GM23338 (cell line): ENCODE results near the gene BCL2L12. TPM values are rescaled to one million over a fixed set of nuclear protein-coding genes. Genes with fewer than 3 reads are reported as not detected.

ENCODE experiments used
- ATAC-seq: fragments of 200-7000 bp; cut with Tn5 transposase; 3 replicates; pipeline ENCODE4 v1.9.1; 2020
- DNase-seq: peaks from one replicate; pipeline ENCODE4 v3.0.0-alpha.2; 2015; ENCODE audit warnings: low spot score
- H2AFZ ChIP-seq: fragments of 200-600 bp; sonication (generic); 2 replicates; pipeline ENCODE4 v1.8.0; 2016; ENCODE audit warnings: antibody characterized with exemption, mild to moderate bottlenecking, moderate library complexity
- H3F3A ChIP-seq: fragments of 200-600 bp; sonication (generic); replicated peaks from 2 replicates; pipeline ENCODE4 v1.8.0; 2017; ENCODE audit warnings: antibody characterized with exemption, mixed run types, low read depth
- H3K27ac ChIP-seq: fragments of 200-600 bp; sonication (generic); 2 replicates; pipeline ENCODE4 v1.6.1; 2016; ENCODE audit warnings: low read depth
- H3K27me3 ChIP-seq: fragments of 200-600 bp; sonication (generic); 2 replicates; pipeline ENCODE4 v1.8.0; 2016; ENCODE audit warnings: mild to moderate bottlenecking, mixed run types, moderate library complexity; ENCODE audit not compliant: insufficient read depth
- H3K36me3 ChIP-seq: fragments of 200-600 bp; sonication (generic); 2 replicates; pipeline ENCODE4 v1.8.0; 2016; ENCODE audit warnings: mild to moderate bottlenecking; ENCODE audit not compliant: insufficient read depth
- H3K4me1 ChIP-seq: fragments of 200-600 bp; sonication (generic); 2 replicates; pipeline ENCODE4 v1.8.0; 2016; ENCODE audit warnings: mild to moderate bottlenecking, moderate library complexity; ENCODE audit not compliant: insufficient read depth
- H3K4me2 ChIP-seq: fragments of 200-600 bp; sonication (generic); 2 replicates; pipeline ENCODE4 v1.7.1; 2017; ENCODE audit warnings: mixed run types
- H3K4me3 ChIP-seq: fragments of 200-600 bp; sonication (generic); 2 replicates; pipeline ENCODE4 v1.6.1; 2016; ENCODE audit warnings: mixed run types
- H3K79me2 ChIP-seq: fragments of 200-600 bp; sonication (generic); replicated peaks from 2 replicates; pipeline ENCODE4 v1.8.0; 2017; ENCODE audit warnings: mild to moderate bottlenecking; ENCODE audit not compliant: insufficient read depth
- H3K9me2 ChIP-seq: fragments of 200-600 bp; sonication (generic); 2 replicates; pipeline ENCODE4 v1.8.0; 2017; ENCODE audit not compliant: insufficient read depth
- H4K20me1 ChIP-seq: fragments of 200-600 bp; sonication (generic); replicated peaks from 2 replicates; pipeline ENCODE4 v1.8.0; 2017; ENCODE audit warnings: mild to moderate bottlenecking; ENCODE audit not compliant: insufficient read depth
- H3K27ac Mint-ChIP-seq: 2 replicates; pipeline ENCODE4 v1.8.0; 2020; ENCODE audit warnings: inconsistent platforms, mild to moderate bottlenecking, moderate library complexity, mixed read lengths
- H3K27me3 Mint-ChIP-seq: 3 replicates; pipeline ENCODE4 v1.8.0; 2022; ENCODE audit warnings: low read depth, mild to moderate bottlenecking, moderate library complexity, mixed read lengths, inconsistent platforms; ENCODE audit not compliant: insufficient read depth, poor library complexity
- H3K36me3 Mint-ChIP-seq: 3 replicates; pipeline ENCODE4 v1.8.0; 2021; ENCODE audit warnings: low read depth, mild to moderate bottlenecking, inconsistent platforms, moderate library complexity, mixed read lengths
- H3K4me1 Mint-ChIP-seq: 3 replicates; pipeline ENCODE4 v1.8.0; 2020; ENCODE audit warnings: mild to moderate bottlenecking, inconsistent platforms, mixed read lengths
- H3K4me3 Mint-ChIP-seq: 3 replicates; pipeline ENCODE4 v1.8.0; 2021; ENCODE audit warnings: moderate library complexity, mild to moderate bottlenecking, inconsistent platforms, mixed read lengths
- H3K9me3 Mint-ChIP-seq: 3 replicates; pipeline ENCODE4 v1.8.0; 2020; ENCODE audit warnings: moderate library complexity, mild to moderate bottlenecking, inconsistent platforms, mixed read lengths
- CREB1 ChIP-seq: fragments of 250-450 bp; sonication (Bioruptor Pico); IDR thresholded peaks from 2 replicates; pipeline ENCODE4 v1.5.0; 2020; ENCODE audit warnings: low read depth, mild to moderate bottlenecking, moderate library complexity
- ZNF331 ChIP-seq: fragments of 250-450 bp; sonication (Bioruptor Pico); IDR thresholded peaks from 2 replicates; pipeline ENCODE4 v1.5.0; 2020; ENCODE audit warnings: low read depth, mild to moderate bottlenecking, moderate library complexity
- polyA plus RNA-seq: library from polyadenylated mRNA; unstranded; fragments of >200 nt; fragmentation: Nextera tagmentation; extraction: Ambion mirVana; gene quantifications from 2 replicates; pipeline ENCODE4 v1.2.1, GENCODE V29; 2016
- total RNA-seq: library from RNA; depleted of rRNA; stranded (reverse); fragments of >200 nt; shearing (Covaris generic); gene quantifications from 2 replicates; pipeline ENCODE4 v1.2.3, GENCODE V29; 2014
- TF ChIP-seq, protein P1 (sequence below), 2 experiments: fragments of 200-600 bp in 1 of 2; sonication (generic) in 1 of 2; conservative IDR thresholded peaks; 2 replicates each; pipeline versions ENCODE4 v1.5.1 to v1.6.1; 2016 to 2017; ENCODE audit warnings: antibody characterized with exemption in 2 of 2, low read depth in 2 of 2, mild to moderate bottlenecking in 2 of 2, moderate library complexity in 1 of 2
- TF ChIP-seq, protein P2 (sequence below): fragments of 250-450 bp; sonication (Bioruptor Pico); IDR thresholded peaks from 2 replicates; pipeline ENCODE4 v1.5.0; 2020; ENCODE audit warnings: mild to moderate bottlenecking, moderate library complexity

BCL2L12 gene
- total and polyA plus RNA-seq, 2 experiments from 2014 or later = 61.3 to 102 TPM

DNA sequence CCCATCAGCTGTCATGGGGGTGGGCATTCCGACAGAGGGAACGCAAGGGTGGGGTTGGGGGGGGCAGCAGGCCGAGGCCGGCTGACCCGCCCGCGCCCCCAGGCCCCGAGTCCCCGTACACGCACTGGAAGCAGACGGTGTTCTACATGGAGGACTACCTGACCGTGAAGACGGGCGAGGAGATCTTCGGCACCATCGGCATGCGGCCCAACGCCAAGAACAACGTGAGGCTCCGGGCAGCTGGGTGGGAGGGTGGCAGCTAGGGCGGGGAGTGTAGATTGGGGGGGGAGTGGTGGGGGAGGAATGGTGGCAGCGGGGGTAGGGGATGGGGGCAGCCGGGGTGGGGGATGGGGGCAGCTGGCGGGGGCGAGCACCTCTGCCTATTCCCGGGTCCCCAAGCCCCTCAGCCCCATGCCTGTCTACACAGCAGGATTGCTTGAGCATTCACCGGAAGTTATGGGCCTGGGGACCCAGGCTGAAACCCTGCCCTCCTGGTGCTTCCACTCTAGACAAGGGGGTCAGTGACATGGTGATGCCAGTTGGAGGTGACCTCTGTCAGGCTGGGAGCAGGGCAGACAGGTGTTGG lies 20.9 kb downstream of the BCL2L12 start:
- Mint-ChIP-seq H3K27me3 (peaks cover 44% of the 10 kb centered on the region), H3K36me3 (peaks cover 63% of the 10 kb centered on the region), H3K4me1 (peaks cover 46% of the 10 kb centered on the region), H3K4me3 (peak overlapping the region; percentile 26; the same call in 1 of the 3 replicates), H3K9me3 (peaks cover 8% of the 10 kb centered on the region), H3K27ac (no peak overlapping the region)
- H3K27me3 ChIP-seq = no peaks in the 10 kb centered on the region
- no peak overlapping the region for H3K4me3 ChIP-seq
- H3K4me2 ChIP-seq = no peak overlapping the region
- H4K20me1 ChIP-seq = peaks cover 47% of the 10 kb centered on the region
- no peak for DNase-seq
- H3K36me3 ChIP-seq = peaks cover 36% of the 10 kb centered on the region
- H3K27ac ChIP-seq = peak overlapping the region; percentile 79; the same call in 1 of the 2 replicates
- H3K4me1 ChIP-seq = peaks cover 23% of the 10 kb centered on the region
- no peak overlapping the region for H2AFZ ChIP-seq
- no peaks in the 10 kb centered on the region for H3K9me2 ChIP-seq
- H3K79me2 ChIP-seq = peaks cover 27% of the 10 kb centered on the region
- TF ChIP-seq, protein P1, sequence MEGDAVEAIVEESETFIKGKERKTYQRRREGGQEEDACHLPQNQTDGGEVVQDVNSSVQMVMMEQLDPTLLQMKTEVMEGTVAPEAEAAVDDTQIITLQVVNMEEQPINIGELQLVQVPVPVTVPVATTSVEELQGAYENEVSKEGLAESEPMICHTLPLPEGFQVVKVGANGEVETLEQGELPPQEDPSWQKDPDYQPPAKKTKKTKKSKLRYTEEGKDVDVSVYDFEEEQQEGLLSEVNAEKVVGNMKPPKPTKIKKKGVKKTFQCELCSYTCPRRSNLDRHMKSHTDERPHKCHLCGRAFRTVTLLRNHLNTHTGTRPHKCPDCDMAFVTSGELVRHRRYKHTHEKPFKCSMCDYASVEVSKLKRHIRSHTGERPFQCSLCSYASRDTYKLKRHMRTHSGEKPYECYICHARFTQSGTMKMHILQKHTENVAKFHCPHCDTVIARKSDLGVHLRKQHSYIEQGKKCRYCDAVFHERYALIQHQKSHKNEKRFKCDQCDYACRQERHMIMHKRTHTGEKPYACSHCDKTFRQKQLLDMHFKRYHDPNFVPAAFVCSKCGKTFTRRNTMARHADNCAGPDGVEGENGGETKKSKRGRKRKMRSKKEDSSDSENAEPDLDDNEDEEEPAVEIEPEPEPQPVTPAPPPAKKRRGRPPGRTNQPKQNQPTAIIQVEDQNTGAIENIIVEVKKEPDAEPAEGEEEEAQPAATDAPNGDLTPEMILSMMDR (conservative IDR thresholded peaks at IDR 0.05; ENCODE audit: low read depth in 2 of 2) = no peak
- no peak for TF ChIP-seq CREB1 (CRISPR knock-in tag)
- TF ChIP-seq, protein P2, sequence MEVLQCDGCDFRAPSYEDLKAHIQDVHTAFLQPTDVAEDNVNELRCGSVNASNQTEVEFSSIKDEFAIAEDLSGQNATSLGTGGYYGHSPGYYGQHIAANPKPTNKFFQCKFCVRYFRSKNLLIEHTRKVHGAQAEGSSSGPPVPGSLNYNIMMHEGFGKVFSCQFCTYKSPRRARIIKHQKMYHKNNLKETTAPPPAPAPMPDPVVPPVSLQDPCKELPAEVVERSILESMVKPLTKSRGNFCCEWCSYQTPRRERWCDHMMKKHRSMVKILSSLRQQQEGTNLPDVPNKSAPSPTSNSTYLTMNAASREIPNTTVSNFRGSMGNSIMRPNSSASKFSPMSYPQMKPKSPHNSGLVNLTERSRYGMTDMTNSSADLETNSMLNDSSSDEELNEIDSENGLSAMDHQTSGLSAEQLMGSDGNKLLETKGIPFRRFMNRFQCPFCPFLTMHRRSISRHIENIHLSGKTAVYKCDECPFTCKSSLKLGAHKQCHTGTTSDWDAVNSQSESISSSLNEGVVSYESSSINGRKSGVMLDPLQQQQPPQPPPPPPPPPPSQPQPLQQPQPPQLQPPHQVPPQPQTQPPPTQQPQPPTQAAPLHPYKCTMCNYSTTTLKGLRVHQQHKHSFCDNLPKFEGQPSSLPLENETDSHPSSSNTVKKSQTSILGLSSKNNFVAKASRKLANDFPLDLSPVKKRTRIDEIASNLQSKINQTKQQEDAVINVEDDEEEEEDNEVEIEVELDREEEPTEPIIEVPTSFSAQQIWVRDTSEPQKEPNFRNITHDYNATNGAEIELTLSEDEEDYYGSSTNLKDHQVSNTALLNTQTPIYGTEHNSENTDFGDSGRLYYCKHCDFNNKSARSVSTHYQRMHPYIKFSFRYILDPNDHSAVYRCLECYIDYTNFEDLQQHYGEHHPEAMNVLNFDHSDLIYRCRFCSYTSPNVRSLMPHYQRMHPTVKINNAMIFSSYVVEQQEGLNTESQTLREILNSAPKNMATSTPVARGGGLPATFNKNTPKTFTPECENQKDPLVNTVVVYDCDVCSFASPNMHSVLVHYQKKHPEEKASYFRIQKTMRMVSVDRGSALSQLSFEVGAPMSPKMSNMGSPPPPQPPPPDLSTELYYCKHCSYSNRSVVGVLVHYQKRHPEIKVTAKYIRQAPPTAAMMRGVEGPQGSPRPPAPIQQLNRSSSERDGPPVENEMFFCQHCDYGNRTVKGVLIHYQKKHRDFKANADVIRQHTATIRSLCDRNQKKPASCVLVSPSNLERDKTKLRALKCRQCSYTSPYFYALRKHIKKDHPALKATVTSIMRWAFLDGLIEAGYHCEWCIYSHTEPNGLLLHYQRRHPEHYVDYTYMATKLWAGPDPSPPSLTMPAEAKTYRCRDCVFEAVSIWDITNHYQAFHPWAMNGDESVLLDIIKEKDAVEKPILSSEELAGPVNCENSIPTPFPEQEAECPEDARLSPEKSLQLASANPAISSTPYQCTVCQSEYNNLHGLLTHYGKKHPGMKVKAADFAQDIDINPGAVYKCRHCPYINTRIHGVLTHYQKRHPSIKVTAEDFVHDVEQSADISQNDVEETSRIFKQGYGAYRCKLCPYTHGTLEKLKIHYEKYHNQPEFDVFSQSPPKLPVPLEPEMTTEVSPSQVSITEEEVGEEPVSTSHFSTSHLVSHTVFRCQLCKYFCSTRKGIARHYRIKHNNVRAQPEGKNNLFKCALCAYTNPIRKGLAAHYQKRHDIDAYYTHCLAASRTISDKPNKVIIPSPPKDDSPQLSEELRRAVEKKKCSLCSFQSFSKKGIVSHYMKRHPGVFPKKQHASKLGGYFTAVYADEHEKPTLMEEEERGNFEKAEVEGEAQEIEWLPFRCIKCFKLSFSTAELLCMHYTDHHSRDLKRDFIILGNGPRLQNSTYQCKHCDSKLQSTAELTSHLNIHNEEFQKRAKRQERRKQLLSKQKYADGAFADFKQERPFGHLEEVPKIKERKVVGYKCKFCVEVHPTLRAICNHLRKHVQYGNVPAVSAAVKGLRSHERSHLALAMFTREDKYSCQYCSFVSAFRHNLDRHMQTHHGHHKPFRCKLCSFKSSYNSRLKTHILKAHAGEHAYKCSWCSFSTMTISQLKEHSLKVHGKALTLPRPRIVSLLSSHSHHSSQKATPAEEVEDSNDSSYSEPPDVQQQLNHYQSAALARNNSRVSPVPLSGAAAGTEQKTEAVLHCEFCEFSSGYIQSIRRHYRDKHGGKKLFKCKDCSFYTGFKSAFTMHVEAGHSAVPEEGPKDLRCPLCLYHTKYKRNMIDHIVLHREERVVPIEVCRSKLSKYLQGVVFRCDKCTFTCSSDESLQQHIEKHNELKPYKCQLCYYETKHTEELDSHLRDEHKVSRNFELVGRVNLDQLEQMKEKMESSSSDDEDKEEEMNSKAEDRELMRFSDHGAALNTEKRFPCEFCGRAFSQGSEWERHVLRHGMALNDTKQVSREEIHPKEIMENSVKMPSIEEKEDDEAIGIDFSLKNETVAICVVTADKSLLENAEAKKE = no peak
- no peak for TF ChIP-seq ZNF331
- peaks cover 69% of the 10 kb centered on the region for H3F3A ChIP-seq
- ATAC-seq = no peak
